HUES64 (cell line): ENCODE results near the gene TIAL1. TPM values are rescaled to one million over a fixed set of nuclear protein-coding genes. Genes with fewer than 3 reads are reported as not detected.

Experiments used
- H3K27ac ChIP-seq: 2 replicates; pipeline ENCODE4 v1.7.0; 2013; ENCODE audit warnings: low read depth, low read length, inconsistent platforms
- H3K27me3 ChIP-seq: 2 replicates; pipeline ENCODE4 v1.6.1; 2013; ENCODE audit warnings: mild to moderate bottlenecking, low read length; ENCODE audit not compliant: insufficient read depth
- H3K36me3 ChIP-seq: 2 replicates; pipeline ENCODE4 v1.6.1; 2013; ENCODE audit warnings: mild to moderate bottlenecking, low read length; ENCODE audit not compliant: insufficient read depth
- H3K4me1 ChIP-seq: 2 replicates; pipeline ENCODE4 v1.6.1; 2013; ENCODE audit warnings: mild to moderate bottlenecking, low read length, moderate library complexity; ENCODE audit not compliant: insufficient read depth
- H3K4me3 ChIP-seq: 2 replicates; pipeline ENCODE4 v1.5.1; 2013; ENCODE audit warnings: mild to moderate bottlenecking, low read length, moderate library complexity
- H3K9ac ChIP-seq: 2 replicates; pipeline ENCODE4 v1.6.1; 2013; ENCODE audit warnings: mild to moderate bottlenecking, low read depth, low read length
- H3K9me3 ChIP-seq: 2 replicates; pipeline ENCODE4 v1.6.1; 2013; ENCODE audit warnings: low read depth, low read length; ENCODE audit not compliant: insufficient read depth
- WGBS: fragments of 150-250, 120-280 bp; methylation state at CpG from one replicate; pipeline ENCODE4 v1.1.7; 2013; ENCODE audit warnings: missing lambda C conversion rate; 5-methylcytosine and 5-hydroxymethylcytosine counted together
- polyA plus RNA-seq, 2 experiments: library from polyadenylated mRNA; stranded (reverse); fragments of 50-300 nt; gene quantifications; one replicate each; pipeline ENCODE4 v1.2.3, GENCODE V29; 2013

The TIAL1 gene
- polyA plus RNA-seq (2013, experiment 1 of 2) = 91.2 TPM
- 88.9 TPM for polyA plus RNA-seq (2013, experiment 2 of 2)

DNA sequence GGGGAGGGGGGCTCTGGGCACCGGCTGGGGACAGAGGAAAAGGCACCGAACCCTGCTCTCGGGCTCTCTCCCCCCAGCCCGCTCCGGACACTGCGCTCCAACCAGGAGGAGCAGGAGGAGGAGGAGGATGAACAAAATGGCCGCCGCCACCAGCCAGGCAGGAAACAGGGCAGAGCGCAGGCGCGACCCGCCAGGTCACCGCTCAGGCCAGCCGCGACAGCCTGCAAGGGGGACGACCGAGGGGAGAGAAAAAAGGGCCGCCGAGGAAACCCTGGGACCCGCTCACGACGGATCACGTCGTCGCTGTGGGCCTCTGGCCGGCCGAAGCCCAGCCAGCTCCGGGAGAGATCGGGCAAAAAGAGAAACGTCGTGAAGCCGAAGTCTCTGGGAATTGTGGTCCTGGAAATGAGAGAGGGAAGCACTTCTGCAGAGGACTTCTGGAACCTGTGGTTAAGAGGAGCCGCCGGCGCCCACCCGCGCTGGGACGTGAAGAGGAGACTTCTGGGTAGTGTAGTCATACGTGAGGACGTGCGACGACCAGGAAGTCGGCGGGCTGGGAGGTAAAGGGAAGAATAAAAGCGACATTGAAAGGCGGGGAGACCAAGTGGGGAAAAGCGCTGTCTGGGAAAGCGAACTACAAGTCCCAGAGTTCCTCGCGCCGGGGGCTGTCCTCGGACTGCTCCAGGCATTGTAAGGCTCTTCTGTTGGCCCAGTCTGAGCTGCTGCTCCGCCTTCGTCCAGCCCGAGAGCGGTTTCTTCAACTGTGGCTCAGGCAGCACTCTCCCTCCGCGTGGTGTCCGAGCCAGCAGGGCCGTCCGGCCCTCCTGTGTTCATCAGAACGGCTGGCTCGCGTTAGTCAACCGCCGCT, at the start of gene TIAL1:
TSS of gene TIAL1 (minus strand) at position 428 of the 868 bp plus-strand sequence. CDS start 499 bp downstream, outside the sequence.
- H3K27ac ChIP-seq = peak within 1 kb of the TSS; percentile 97

GRCh38 chr10:119644994-119645393, 48.2 kb upstream of the TIAL1 start:
- WGBS = 100% methylated on average over 2 of the region's 3 CpGs
- no peaks in the 10 kb centered on the region for H3K27me3 ChIP-seq
- H3K9me3 ChIP-seq = peaks cover 3% of the 10 kb centered on the region; the same call in 1 of the 2 replicates

More for the DNA sequence above, at the start of gene TIAL1:
- WGBS = under 1% methylated on average over 66 of the region's 66 CpGs
- Histone ChIP-seq H3K4me1 (peaks cover 30% of the 10 kb centered on the region), H3K4me3 (peak within 1 kb of the TSS; percentile 85), H3K27me3 (no peaks in the 10 kb centered on the region), H3K36me3 (peaks cover 9% of the 10 kb centered on the region), H3K9ac (peak within 1 kb of the TSS; percentile 96), H3K9me3 (peaks cover 6% of the 10 kb centered on the region; the same call in 1 of the 2 replicates)

GRCh38 chr10:119644205-119644814, 47.5 kb upstream of the TIAL1 start:
- Histone ChIP-seq H3K9me3 (peaks cover 3% of the 10 kb centered on the region; the same call in 1 of the 2 replicates), H3K4me1 (no peaks in the 10 kb centered on the region), H3K27me3 (no peaks in the 10 kb centered on the region), H3K27ac (no peak overlapping the region), H3K4me3 (no peak overlapping the region), H3K9ac (no peak overlapping the region), H3K36me3 (no peaks in the 10 kb centered on the region)
- 83% methylated on average over 15 of the region's 15 CpGs for WGBS

More at GRCh38 chr10:119644994-119645393, 48.2 kb upstream of the TIAL1 start:
- no peak overlapping the region for H3K4me3 ChIP-seq
- no peaks in the 10 kb centered on the region for H3K36me3 ChIP-seq
- H3K4me1 ChIP-seq = no peaks in the 10 kb centered on the region
- no peak overlapping the region for H3K27ac ChIP-seq
- H3K9ac ChIP-seq = no peak overlapping the region

- no peaks in the 10 kb centered on the region for H3K27me3 ChIP-seq
- H3K9me3 ChIP-seq = peaks cover 3% of the 10 kb centered on the region; the same call in 1 of the 2 replicates
- 91% methylated on average over 15 of the region's 15 CpGs for WGBS
- H3K27ac ChIP-seq = no peak overlapping the region
- H3K36me3 ChIP-seq = no peaks in the 10 kb centered on the region
- H3K4me1 ChIP-seq = no peaks in the 10 kb centered on the region
- no peak overlapping the region for H3K9ac ChIP-seq
- no peak overlapping the region for H3K4me3 ChIP-seq
Measured at GRCh38 chr10:119643306-119644204, 46.8 kb upstream of the TIAL1 start.

GRCh38 chr10:119642556-119643111, 45.9 kb upstream of the TIAL1 start:
- Histone ChIP-seq H3K9me3 (peaks cover 3% of the 10 kb centered on the region; the same call in 1 of the 2 replicates), H3K36me3 (no peaks in the 10 kb centered on the region), H3K9ac (no peak overlapping the region), H3K4me1 (no peaks in the 10 kb centered on the region), H3K27ac (no peak overlapping the region), H3K4me3 (no peak overlapping the region), H3K27me3 (no peaks in the 10 kb centered on the region)
- 92% methylated on average over 2 of the region's 2 CpGs for WGBS

GRCh38 chr10:119640875-119641526, 44.2 kb upstream of the TIAL1 start:
- WGBS = 96% methylated on average over 8 of the region's 8 CpGs
- Histone ChIP-seq H3K4me3 (no peak overlapping the region), H3K4me1 (no peaks in the 10 kb centered on the region), H3K27me3 (no peaks in the 10 kb centered on the region), H3K9me3 (peaks cover 3% of the 10 kb centered on the region; the same call in 1 of the 2 replicates), H3K9ac (no peak overlapping the region), H3K27ac (no peak overlapping the region), H3K36me3 (no peaks in the 10 kb centered on the region)

GRCh38 chr10:119640384-119640783, 43.6 kb upstream of the TIAL1 start:
- 97% methylated on average over 6 of the region's 6 CpGs for WGBS
- no peaks in the 10 kb centered on the region for H3K4me1 ChIP-seq

DNA sequence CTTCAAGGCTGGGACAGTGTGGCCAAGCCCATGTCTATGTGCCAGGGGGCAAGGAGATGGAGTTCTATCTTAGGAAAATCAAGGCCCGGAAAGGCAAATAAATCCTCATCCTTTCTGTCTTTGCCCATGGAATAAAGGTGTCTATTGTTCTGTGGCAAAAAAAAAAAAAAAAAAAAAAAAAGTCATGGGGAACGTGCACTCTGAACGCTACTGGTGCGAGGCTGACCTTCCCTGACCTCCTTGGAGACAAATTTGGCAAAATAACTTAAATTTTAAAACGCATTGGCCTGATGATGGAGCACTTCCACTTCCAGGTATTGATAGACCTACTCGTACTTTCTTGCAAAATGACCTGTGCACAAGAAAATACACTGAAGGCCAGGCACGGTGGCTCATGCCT, 42.2 kb upstream of the TIAL1 start:
- no peaks in the 10 kb centered on the region for H3K36me3 ChIP-seq
- no peak overlapping the region for H3K9ac ChIP-seq
- H3K4me1 ChIP-seq = no peaks in the 10 kb centered on the region
- H3K4me3 ChIP-seq = no peak overlapping the region
- no peaks in the 10 kb centered on the region for H3K9me3 ChIP-seq
- H3K27ac ChIP-seq = no peak overlapping the region
- no peaks in the 10 kb centered on the region for H3K27me3 ChIP-seq
- 92% methylated on average over 7 of the region's 7 CpGs for WGBS

More at GRCh38 chr10:119640384-119640783, 43.6 kb upstream of the TIAL1 start:
- Histone ChIP-seq H3K4me3 (no peak overlapping the region), H3K9me3 (peaks cover 3% of the 10 kb centered on the region; the same call in 1 of the 2 replicates), H3K27me3 (no peaks in the 10 kb centered on the region), H3K27ac (no peak overlapping the region), H3K36me3 (no peaks in the 10 kb centered on the region), H3K9ac (no peak overlapping the region)

GRCh38 chr10:119637631-119638030, 40.9 kb upstream of the TIAL1 start:
- Histone ChIP-seq H3K36me3 (no peaks in the 10 kb centered on the region), H3K9ac (no peak overlapping the region), H3K4me3 (no peak overlapping the region), H3K27ac (no peak overlapping the region), H3K27me3 (no peaks in the 10 kb centered on the region), H3K4me1 (no peaks in the 10 kb centered on the region), H3K9me3 (no peaks in the 10 kb centered on the region)
- WGBS = 74% methylated on average over 4 of the region's 4 CpGs

DNA sequence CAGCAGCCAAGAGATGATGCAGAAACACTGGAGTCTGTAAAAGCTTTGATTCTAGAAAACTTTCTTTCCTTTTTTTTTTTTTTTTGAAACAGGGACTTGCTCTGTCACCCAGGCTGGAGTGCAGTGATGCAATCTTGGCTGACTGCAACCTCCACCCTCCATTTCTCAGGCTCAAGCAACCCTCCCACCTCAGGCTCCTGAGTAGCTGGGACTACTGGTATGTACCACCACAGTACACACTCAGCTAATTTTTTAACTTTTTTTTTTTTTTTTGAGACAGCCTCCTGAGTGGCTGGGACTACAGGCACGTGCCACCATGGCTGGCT, 37.4 kb upstream of the TIAL1 start:
- Histone ChIP-seq H3K4me3 (no peak overlapping the region), H3K36me3 (no peaks in the 10 kb centered on the region), H3K27ac (no peak overlapping the region), H3K9me3 (no peaks in the 10 kb centered on the region), H3K4me1 (no peaks in the 10 kb centered on the region), H3K27me3 (no peaks in the 10 kb centered on the region), H3K9ac (no peak overlapping the region)
- WGBS = 82% methylated on average over 1 of the region's 1 CpG
